ENCODE data around the gene MBNL2.
A peak's percentile ranks its signal among the peaks of the same experiment; 100 is the strongest.

Gene MBNL2, protein sequence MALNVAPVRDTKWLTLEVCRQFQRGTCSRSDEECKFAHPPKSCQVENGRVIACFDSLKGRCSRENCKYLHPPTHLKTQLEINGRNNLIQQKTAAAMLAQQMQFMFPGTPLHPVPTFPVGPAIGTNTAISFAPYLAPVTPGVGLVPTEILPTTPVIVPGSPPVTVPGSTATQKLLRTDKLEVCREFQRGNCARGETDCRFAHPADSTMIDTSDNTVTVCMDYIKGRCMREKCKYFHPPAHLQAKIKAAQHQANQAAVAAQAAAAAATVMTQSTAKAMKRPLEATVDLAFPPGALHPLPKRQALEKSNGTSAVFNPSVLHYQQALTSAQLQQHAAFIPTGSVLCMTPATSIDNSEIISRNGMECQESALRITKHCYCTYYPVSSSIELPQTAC

DNA sequence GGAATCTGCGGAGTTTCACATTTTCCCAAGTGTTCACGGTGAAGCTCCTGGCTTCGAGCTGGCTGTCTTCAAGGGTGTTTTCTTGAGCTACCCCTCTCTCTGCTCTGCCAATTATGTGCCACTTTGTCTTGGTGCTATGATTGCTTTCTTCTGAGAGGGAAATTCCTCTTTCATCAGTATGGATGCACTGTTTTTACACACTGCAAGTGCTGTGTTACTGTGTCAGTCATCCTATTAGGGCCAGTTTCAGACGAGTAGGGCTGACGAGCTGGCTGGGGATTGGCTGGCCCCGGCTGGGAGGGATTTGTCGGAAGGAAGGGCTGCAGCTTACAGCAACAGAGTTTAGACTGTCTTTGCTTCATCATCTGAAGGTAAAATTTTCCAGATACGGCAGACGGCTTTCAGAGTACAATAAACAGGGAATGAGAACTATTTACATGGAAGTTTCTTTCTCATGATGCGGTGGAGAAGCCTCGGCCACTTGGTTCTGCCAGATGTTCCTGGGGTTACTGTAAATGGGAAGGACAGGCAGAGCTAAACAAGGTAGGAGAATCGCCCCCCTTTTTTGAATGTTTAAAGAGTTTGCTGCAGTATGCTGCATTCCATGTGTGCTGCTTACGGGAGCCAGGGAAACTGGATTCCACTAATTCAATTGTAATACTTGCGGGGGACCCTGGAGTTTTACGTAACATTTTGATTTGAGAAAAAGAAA lies at the start of gene MBNL2:
MBNL2 (plus strand) TSS at position 345 of the 712 bp plus-strand sequence. CDS start 53,903 bp downstream, outside the sequence.
- DNase-seq (ENCODE audit: low spot score) (peak; percentile 82), FAIRE-seq (peak; percentile 88)

DNA sequence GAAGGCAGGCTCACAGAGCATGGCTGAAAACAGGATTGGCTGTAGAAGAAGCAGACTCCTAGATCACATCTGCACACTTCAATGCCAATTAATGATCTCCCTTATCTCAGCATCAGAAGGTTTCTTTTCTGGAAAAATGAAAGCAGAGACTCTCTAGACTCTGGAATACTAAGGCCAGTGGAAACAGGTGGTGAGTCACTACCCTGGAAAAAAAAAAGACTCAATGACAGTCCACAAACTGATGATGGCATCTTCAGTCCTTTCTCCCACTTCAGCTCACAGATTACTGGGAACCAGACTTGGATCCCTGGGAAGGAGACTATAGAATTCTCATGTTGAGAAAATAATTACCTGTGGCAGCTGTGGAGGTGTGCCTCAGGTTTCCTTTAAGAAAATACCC lies 47.5 kb upstream of the MBNL2 start:
- peak; percentile 24 for DNase-seq (ENCODE audit: low spot score)
- FAIRE-seq: no peak

DNA sequence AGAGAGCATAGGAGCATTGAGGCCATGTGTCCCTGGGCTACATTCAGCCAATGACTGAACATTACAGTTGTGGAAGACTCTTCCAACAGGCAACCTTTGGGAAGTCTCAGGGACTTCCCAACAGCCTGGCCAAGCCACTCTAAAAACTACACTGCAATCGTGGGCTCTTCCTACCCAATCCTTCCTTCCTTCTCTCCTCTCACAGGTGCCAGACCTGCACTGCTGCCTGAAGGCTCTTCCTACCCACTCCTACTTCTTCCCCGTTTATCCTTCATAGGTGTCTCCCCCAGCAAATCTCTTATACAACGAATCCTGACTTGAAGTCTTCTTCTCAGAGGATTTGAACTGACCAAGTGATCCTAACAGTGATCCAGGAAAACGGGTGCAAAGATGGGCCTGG lies 47.1 kb upstream of the MBNL2 start:
- FAIRE-seq (no peak), DNase-seq (ENCODE audit: low spot score) (no peak)

DNA sequence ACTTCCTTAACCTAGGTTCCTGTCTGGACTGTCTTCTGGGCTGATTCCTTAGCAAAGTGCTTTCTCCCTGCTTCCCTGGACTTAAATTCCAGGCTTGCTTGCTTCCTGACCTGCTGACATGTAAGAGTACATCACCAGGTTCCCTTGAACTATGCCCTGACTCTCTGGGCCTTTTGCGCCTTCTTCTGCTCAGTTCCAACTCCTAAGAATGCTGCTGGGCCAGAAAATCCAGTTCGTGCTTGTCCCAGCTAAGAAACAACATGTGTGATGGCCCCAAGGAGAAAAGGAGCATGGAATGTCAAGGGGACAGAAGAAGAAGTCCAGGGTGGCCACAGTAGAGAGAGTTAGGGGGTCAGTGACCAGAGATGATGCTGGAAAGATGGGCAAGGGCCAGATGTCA lies 42.6 kb upstream of the MBNL2 start:
- FAIRE-seq: no peak
- no peak for DNase-seq (ENCODE audit: low spot score)

DNA sequence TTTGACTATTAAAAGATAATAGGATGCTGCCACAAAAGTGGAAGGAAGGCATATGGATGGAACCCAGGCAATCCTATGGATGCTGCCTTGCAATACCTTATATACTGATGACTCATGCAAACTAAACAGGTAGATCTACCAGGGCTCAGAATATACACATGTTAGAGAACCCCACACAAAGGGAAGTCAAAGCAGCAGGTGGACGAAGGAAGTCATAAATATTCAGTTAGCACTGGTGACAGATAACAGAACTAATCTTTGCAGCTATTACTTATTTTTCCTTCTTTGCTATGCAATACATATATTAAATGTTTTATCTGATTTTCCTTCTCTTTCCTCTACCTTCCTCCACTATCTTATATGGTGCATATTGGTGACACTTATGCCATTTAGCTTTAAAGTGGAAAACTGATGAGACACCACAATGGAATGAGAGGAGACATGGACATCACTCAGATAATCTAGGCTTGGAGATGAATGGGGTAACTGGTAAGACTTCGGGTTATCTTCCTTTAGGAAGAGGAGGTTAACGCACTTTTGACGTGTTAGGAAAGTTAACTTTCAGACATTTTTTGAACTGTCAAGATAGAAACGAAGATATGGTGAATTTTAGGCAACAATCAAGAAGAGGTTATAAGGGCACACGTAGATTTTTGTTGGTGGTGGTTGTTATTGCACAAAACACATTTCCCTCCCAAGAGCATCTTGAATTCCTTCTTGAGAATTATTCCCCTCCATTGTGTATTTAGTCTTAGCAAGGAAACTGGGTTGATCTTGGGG lies 39.8 kb upstream of the MBNL2 start:
- no peak for DNase-seq (ENCODE audit: low spot score)
- no peak for FAIRE-seq

DNA sequence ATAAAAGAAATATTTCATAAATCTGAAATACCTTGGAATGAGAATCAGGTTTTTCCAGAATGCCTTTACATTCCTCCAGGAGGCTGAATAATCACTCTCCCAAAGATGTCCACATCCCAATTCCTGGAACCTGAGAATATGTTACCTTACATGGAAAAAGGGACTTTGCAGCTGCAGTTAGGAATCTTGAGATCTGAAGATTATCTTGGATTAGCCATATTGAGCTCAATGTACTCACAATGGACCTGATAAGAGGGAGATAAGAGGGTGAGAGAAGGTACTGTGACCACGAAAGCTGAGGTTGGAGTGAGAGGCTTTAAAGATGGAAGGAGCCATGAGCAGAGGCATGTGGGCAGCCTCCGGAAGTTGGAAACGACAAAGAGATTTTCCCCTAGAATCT lies 36.8 kb upstream of the MBNL2 start:
- no peak for FAIRE-seq
- no peak for DNase-seq (ENCODE audit: low spot score)

DNA sequence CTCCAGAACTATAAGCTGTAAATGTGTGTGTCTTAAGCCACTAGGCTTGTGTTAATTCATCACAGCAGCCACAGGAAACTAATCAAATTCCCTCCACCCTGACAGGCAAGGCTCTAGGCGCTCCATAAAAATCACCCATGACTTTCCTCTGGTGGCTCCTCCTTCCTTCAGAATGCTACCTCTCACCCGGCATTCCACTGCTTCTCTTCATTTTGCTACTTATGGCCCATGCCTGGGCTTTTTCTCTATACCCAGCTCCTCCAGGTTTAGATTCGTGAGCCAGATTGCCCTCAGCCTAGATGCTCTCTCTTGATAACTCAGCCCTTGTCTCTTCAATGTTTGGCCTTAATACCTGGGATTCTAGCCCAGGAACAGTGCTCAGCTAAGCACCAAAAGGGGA lies 36.4 kb upstream of the MBNL2 start:
- DNase-seq (ENCODE audit: low spot score): no peak
- FAIRE-seq: no peak

DNA sequence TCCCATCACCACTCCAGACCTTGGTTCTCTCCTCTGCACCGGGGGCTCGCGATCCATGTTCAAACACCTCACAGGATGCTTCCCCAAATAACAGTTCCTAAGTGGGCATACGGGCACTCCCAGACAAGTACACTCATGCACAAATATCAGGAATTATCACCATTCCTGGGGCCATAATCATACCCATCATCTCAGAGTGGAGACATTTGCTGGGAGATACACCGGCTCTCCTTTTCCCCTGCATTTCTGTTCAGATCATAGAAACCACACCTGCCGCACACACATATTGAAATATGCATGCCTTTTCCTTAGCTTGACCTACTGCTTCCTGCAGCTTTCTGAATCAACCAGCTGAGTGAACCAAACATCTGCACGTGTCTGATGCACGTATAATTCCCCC lies 33.9 kb upstream of the MBNL2 start:
- DNase-seq (ENCODE audit: low spot score) (no peak), FAIRE-seq (no peak)

DNA sequence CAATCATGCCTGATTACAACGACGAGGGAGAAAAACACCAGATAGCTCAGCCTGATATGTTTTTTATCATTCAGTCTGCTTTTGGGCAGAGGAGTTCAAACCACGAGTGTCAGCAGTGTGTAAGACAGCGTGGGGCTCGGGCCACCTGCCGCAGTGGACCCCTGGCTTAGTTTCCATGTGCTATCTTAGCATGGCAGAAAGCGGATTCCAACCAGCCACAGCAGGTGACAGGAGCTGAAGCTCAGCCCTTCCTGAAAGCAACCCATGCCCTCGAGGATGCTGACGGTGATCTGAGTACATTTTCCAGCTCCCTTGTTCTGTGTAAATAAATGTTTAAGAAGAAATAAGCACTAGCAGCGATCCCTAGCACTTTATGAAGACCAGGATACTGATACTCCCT lies 32.2 kb upstream of the MBNL2 start:
- FAIRE-seq: no peak
- no peak for DNase-seq (ENCODE audit: low spot score)

DNA sequence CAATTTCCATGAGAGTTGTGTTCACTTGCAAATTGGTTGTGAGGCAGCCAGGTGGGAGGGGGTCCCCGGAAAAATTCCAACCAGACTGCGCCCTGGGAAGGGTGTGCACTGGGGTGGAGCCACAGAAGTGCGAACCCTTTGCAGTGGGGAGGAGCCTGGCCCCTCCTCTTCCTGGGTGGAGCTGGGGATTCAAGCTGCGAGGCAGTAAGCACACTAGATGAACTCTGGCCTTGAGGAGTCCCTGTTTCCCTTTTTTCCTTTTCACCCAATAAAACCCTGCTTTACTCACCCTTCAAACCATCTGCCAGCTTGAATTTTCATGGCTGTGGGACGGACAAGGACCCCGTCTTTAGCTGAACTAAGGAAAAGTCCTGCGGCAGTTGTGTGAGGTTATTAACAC lies 31.0 kb upstream of the MBNL2 start:
- no peak for DNase-seq (ENCODE audit: low spot score)
- no peak for FAIRE-seq

DNA sequence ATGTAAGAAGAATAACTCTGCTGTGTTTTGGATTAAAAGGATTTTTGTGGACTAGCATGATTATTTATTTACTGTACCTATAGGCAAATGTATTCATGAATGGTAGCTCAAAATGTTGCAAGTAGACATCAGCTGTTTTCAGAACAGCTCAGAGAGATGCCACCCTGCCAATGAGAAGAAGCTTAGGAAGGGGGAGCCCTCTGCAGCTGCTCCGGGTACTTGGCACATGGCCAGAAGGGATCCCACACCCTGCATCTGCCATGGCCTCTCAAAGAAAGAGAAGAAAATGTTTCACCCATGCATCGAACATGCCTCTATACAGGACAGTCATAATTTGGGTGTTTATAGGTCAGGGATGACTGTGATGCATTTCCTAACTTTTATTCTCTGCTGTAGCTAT lies 30.5 kb upstream of the MBNL2 start:
- FAIRE-seq (no peak), DNase-seq (ENCODE audit: low spot score) (no peak)

DNA sequence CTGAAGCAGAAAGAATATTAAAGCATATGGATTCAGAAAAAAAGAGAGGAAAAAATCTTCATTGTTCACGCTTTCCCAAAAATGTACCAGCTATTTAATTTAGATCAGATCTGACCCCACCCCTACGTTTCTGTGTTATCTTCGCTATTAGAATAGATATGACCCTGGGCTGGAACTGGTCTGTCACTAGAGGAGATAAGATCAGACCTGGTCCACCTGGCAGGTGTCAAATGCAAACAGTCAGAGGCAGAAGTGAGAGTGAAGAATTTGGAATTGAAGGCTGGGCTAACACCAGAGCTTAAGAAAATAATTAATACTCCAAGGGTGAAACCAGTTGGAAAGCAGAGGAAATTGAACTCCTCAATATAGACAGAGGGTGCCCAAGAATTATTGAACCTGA lies 30.0 kb upstream of the MBNL2 start:
- no peak for FAIRE-seq
- no peak for DNase-seq (ENCODE audit: low spot score)

DNA sequence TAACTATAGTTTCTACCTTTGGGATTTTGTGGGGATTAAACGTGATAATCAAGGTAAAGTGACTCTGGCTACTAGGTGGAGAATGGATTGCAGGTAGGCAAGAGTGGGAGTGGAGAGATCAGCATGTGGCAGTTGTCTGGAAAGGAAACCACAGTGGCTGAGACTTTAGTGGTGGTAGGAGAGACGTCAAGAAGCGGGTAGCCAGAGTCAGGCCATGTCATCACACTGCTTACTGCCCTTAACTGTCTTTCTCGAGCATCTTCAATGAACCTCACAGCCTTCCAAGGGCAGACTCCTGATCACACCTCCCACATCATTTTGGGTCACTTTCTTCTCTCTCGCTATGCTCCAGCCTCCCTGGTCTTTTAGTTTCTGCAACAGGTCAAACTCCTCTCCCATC lies 28.6 kb upstream of the MBNL2 start:
- no peak for FAIRE-seq
- DNase-seq (ENCODE audit: low spot score): no peak

DNA sequence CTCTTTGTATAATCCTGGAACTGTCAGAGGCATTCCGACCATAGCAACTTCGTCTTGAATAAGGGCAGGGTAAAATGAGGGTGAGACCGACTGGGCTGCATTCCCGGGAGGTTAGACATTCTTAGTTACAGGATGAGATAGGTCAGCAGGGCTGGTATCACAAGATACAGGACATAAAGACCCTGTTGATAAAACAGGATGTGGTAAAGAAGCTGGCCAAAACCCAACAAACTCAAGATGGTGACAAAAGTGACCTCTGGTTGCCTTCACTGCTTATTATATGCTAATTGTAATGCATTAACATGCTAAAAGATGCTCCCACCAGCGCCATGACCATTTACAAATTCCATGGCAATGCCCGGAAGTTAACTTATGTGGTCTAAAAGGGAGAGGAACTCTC lies 27.7 kb upstream of the MBNL2 start:
- peak; percentile 58 for FAIRE-seq
- DNase-seq (ENCODE audit: low spot score): peak; percentile 90

DNA sequence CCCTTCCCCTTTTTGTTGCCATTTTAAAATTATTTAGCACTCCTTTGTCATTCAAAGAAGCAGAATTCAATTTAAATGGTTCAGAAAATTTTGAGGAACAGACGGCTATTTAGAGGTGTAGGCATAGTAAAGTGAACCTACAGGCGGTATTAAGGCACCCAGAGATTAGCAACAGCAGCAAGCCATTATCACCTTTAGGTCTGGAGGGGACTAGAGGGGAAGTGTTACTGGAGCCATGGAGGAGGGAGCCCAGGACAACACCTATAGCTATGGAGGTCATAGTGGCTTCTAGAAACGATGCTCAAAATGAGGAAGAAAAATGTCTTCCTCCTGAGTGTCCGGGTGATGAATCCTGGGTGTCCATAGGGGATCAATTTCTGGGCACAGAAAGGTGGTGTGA lies 25.8 kb upstream of the MBNL2 start:
- DNase-seq (ENCODE audit: low spot score) (no peak), FAIRE-seq (no peak)

DNA sequence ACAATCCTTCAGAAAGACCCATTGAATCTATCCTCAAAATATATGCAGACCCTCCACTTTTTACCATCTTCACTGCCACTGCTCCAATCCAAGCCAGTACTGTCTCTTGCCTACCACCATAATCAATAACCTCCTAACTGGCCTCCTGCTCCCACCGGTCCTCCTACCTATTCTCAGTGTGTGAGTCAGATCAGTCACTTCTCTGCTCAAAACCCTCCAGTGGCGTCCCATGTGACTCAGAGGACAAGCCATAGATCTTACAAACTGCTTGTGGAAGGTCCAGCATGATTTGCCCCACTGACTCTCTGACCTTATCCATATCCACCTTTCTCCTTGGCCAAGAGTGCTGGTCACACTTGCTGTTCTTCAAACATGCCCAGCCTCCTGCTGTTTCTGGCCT lies 23.4 kb upstream of the MBNL2 start:
- DNase-seq (ENCODE audit: low spot score) (peak; percentile 37), FAIRE-seq (no peak)

DNA sequence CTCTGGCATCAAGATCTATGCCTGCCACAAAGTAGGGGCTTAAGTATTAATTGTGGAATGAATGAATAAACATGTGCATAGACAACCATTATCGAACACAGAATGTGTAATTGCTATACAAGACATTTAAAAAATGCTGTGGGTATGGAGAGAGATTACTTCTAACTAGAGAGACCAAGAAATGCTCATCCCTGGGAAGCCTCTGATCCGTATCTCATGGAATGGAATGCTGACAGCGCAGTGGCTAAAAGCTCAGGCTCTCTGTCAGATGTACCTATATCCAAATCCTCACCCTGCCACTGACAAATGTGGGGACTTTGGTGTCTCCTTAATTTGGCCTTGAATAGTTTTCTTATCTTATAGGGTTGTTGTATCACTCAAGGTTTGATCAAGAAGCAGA lies 22.7 kb upstream of the MBNL2 start:
- DNase-seq (ENCODE audit: low spot score): no peak
- FAIRE-seq: no peak

DNA sequence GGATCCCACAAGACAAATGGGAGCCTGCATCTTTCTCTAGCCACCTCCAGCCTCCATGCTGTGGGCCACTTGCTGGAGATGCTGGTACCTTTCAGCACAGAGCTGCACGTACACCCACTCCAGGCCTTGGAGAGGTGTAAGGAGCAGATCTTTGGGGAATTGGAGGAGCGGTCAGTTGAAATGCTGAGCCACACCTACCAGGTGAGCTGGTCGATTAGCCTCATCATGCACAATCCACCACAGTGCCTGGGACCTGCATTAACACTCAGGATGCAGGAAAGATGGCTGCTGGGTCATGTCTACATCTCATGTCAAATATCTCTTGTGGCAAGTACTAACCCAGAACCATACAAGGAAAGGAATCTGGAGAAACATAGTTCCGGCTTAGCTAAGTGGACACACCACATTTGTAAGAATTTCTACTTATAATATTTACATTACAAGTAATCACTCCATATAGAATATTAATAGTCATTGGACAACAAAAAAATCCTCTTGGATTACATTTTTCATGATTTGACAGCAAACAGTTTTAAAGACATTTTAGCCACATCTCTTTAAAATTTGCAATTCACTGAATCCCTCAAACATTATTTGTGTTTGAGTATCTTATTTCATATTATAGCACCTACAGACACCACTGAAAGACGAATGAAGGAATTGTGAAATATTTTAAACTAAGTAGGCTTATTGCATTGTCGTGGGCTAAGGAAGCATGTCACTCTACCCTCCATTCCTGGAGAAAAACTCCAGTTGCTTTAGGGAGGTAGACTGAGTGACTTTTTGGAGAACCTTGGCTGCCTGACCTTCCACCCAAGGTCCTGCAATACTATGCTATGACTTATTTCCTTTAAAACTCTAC lies 21.8 kb upstream of the MBNL2 start:
- FAIRE-seq (no peak), DNase-seq (ENCODE audit: low spot score) (no peak)

DNA sequence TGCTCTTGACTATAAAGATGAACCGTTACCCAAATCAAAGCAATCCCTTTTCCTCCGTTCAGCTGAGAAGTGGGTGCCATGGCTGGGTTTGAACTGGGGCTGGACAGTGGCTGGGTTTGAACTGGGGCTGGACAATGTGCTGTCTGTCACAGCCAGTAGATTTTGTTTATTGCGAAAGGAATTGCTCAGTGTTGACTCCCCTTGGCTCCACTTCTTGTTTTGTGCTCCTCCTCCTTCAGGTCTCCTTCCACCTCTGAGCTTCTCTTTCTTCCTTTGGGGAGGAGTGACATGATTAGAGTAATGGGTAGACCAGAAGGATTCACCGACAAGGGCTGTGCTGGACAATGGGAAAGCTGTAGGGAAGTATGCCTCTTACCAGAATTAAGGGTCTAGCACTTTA lies 19.4 kb upstream of the MBNL2 start:
- no peak for FAIRE-seq
- no peak for DNase-seq (ENCODE audit: low spot score)

DNA sequence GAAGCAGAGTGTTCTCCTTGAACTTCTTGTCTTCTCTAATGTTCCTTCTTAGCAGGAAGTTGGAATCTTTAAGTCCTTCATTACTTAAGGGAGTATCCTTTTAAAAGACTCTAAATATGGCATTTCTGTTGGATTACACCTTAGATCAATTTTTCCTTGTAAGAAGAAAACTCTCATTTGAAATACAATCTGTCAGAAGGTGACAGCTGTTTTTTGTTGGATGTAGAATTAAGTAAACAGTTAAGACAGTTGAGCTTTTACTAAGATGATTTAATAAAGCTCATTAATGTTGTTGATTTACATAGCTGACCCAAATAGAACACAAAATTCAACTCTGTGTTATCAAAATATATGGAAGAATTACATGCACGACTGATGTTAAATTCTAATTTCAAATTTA lies 16.7 kb upstream of the MBNL2 start:
- DNase-seq (ENCODE audit: low spot score) (no peak), FAIRE-seq (no peak)

DNA sequence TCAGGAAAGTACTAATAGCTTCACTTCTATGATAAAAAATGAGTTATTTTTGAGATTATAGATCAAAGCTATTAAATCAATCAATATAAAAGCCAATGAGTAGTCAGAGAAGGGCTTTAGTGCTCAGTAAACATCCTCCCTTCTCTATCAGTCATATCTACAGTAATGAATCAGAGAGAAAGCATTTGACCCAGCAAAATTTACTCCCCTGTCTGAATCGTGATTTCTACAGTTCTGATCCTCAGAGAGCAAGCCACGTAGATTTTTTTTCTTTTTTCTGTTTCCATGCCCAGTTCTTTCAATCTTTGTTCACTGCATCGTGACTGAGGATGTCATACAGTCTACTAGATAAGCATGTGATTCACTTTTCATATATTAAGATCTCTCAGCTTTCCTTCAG lies 16.2 kb upstream of the MBNL2 start:
- DNase-seq (ENCODE audit: low spot score) (peak; percentile 46), FAIRE-seq (no peak)
